SK-N-SH (cell line): Measurements from ENCODE around the gene RAPH1. TPM values are rescaled to one million over a fixed set of nuclear protein-coding genes. Genes with fewer than 3 reads are reported as not detected.

ENCODE experiments used
- CTCF ChIA-PET: fragments of 300-600, 350-600 bp; formaldehyde crosslinking; extraction: SDS; loops from one replicate; lab custom pipeline; 2021; lab: Yijun Ruan, JAX
- POLR2A ChIA-PET: fragments of 350-600 bp; sonication (Branson Sonifier 250); formaldehyde crosslinking; extraction: SDS; loops from one replicate; lab custom pipeline; 2020; ENCODE audit warnings: antibody characterized with exemption, inconsistent platforms; lab: Yijun Ruan, JAX
- DNase-seq: peaks from one replicate; pipeline ENCODE4 v3.0.0; 2012
- H2AFZ ChIP-seq: fragments of 200-600 bp; sonication (generic); 2 replicates; pipeline ENCODE4 v1.8.1; 2016; ENCODE audit warnings: antibody characterized with exemption, mild to moderate bottlenecking, low read depth
- H3F3A ChIP-seq: fragments of 200-600 bp; sonication (generic); replicated peaks from 2 replicates; pipeline ENCODE3; 2016; ENCODE audit warnings: antibody characterized with exemption, mild to moderate bottlenecking; ENCODE audit not compliant: insufficient read depth
- H3K27ac ChIP-seq, 2 experiments: fragments of 200-500 bp in 1 of 2; fragments of 200-600 bp in 1 of 2; sonication (Bioruptor generic) in 1 of 2; sonication (generic), shearing (Covaris generic) in 1 of 2; 2 replicates each; pipeline versions ENCODE4 v1.5.1 to v1.6.1; 2014 to 2016; ENCODE audit warnings: low read depth in 2 of 2, inconsistent platforms in 1 of 2, low read length in 1 of 2, mild to moderate bottlenecking in 1 of 2, mixed read lengths in 1 of 2
- H3K27me3 ChIP-seq: fragments of 200-600 bp; sonication (generic), shearing (Covaris generic); 2 replicates; pipeline ENCODE4 v1.6.1; 2016; ENCODE audit warnings: mixed run types; ENCODE audit not compliant: insufficient read depth
- H3K36me3 ChIP-seq, 2 experiments: fragments of 200-500 bp in 1 of 2; fragments of 200-600 bp in 1 of 2; sonication (Bioruptor generic) in 1 of 2; sonication (generic) in 1 of 2; replicated peaks in 1 of 2; 2 replicates each; pipeline versions ENCODE3 to v1.5.1; 2014 to 2016; ENCODE audit warnings: low read length in 1 of 2, mild to moderate bottlenecking in 1 of 2; ENCODE audit not compliant: insufficient read depth in 2 of 2, control insufficient read depth in 1 of 2
- H3K4me1 ChIP-seq, 2 experiments: fragments of 200-500 bp in 1 of 2; fragments of 200-600 bp in 1 of 2; sonication (Bioruptor generic) in 1 of 2; sonication (generic), shearing (Covaris generic) in 1 of 2; 2 replicates each; pipeline versions ENCODE4 v1.5.1 to v1.6.1; 2014 to 2016; ENCODE audit warnings: low read depth in 1 of 2, low read length in 1 of 2, mixed run types in 1 of 2; ENCODE audit not compliant: insufficient read depth in 2 of 2, control insufficient read depth in 1 of 2
- H3K4me2 ChIP-seq: fragments of 200-600 bp; sonication (generic), shearing (Covaris generic); 2 replicates; pipeline ENCODE4 v1.6.1; 2017; ENCODE audit warnings: mixed run types
- H3K4me3 ChIP-seq, 2 experiments: fragments of 200-500 bp in 1 of 2; fragments of 200-600 bp in 1 of 2; sonication (Bioruptor generic) in 1 of 2; sonication (generic), shearing (Covaris generic) in 1 of 2; 2 replicates each; pipeline versions ENCODE4 v1.5.1 to v1.8.1; 2014 to 2016; ENCODE audit warnings: low read depth in 2 of 2, inconsistent platforms in 1 of 2, low read length in 1 of 2, mild to moderate bottlenecking in 1 of 2, mixed read lengths in 1 of 2, moderate library complexity in 1 of 2
- H3K79me2 ChIP-seq: fragments of 200-600 bp; sonication (generic); 2 replicates; pipeline ENCODE4 v1.8.1; 2017; ENCODE audit warnings: mild to moderate bottlenecking; ENCODE audit not compliant: insufficient read depth
- H3K9ac ChIP-seq: fragments of 200-600 bp; sonication (generic); 2 replicates; pipeline ENCODE4 v1.6.1; 2017; ENCODE audit warnings: mixed run types
- H3K9me2 ChIP-seq: fragments of 200-600 bp; sonication (generic); 2 replicates; pipeline ENCODE4 v1.6.1; 2017; ENCODE audit warnings: mixed run types
- H3K9me3 ChIP-seq: fragments of 200-600 bp; sonication (generic); 2 replicates; pipeline ENCODE4 v1.6.1; 2017; ENCODE audit warnings: mixed run types, mild to moderate bottlenecking, moderate library complexity
- H4K20me1 ChIP-seq: fragments of 200-600 bp; sonication (generic); 2 replicates; pipeline ENCODE4 v1.6.1; 2017; ENCODE audit warnings: mild to moderate bottlenecking, mixed run types; ENCODE audit not compliant: insufficient read depth
- ELF1 ChIP-seq: IDR thresholded peaks from 2 replicates; pipeline ENCODE4 v1.4.0; 2012
- EZH2phosphoT487 ChIP-seq: fragments of 200-600 bp; sonication (generic); IDR thresholded peaks from 2 replicates; pipeline ENCODE4 v1.6.1; 2017; ENCODE audit warnings: low read depth, mixed run types, mild to moderate bottlenecking, antibody characterized with exemption, moderate library complexity, borderline replicate concordance
- FOSL2 ChIP-seq: IDR thresholded peaks from 2 replicates; pipeline ENCODE4 v1.4.0; 2012; ENCODE audit warnings: low read depth, mild to moderate bottlenecking, moderate library complexity, borderline replicate concordance
- FOXJ3 ChIP-seq: sonication (generic); formaldehyde crosslinking; IDR thresholded peaks from 2 replicates; pipeline ENCODE4 v1.5.1; 2020; ENCODE audit warnings: mild to moderate bottlenecking, missing genetic modification reagents
- GABPA ChIP-seq: IDR thresholded peaks from 2 replicates; pipeline ENCODE4 v1.4.0; 2012; ENCODE audit warnings: low read depth, mild to moderate bottlenecking
- IRF3 ChIP-seq: fragments of 150-350 bp; IDR thresholded peaks from 2 replicates; pipeline ENCODE4 v1.6.1; 2016; ENCODE audit warnings: mild to moderate bottlenecking, low read depth, low read length
- MEF2A ChIP-seq: IDR thresholded peaks from 2 replicates; pipeline ENCODE4 v1.4.0; 2012; ENCODE audit warnings: low read depth, borderline replicate concordance
- NFIC ChIP-seq: IDR thresholded peaks from 2 replicates; pipeline ENCODE4 v1.4.0; 2012; ENCODE audit warnings: borderline replicate concordance
- NRF1 ChIP-seq: IDR thresholded peaks from 2 replicates; pipeline ENCODE4 v1.6.1; 2012; ENCODE audit warnings: low read depth, mild to moderate bottlenecking, low read length
- RCOR1 ChIP-seq: fragments of 150-350 bp; IDR thresholded peaks from 2 replicates; pipeline ENCODE4 v1.6.1; 2017; ENCODE audit warnings: antibody characterized with exemption, low read length
- RXRA ChIP-seq: IDR thresholded peaks from 2 replicates; pipeline ENCODE4 v1.4.0; 2012; ENCODE audit warnings: low read depth, mild to moderate bottlenecking, borderline replicate concordance
- SIN3A ChIP-seq: IDR thresholded peaks from 2 replicates; pipeline ENCODE4 v1.6.1; 2012; ENCODE audit warnings: low read depth, mild to moderate bottlenecking, low read length, moderate library complexity, borderline replicate concordance
- SMC3 ChIP-seq: IDR thresholded peaks from 2 replicates; pipeline ENCODE4 v1.6.1; 2012; ENCODE audit warnings: low read depth, low read length, improper control_type of control experiment
- USF1 ChIP-seq: IDR thresholded peaks from 2 replicates; pipeline ENCODE4 v1.4.0; 2012; ENCODE audit warnings: low read depth, borderline replicate concordance
- YY1 ChIP-seq: IDR thresholded peaks from 2 replicates; pipeline ENCODE4 v1.4.0; 2012; ENCODE audit warnings: low read depth, mild to moderate bottlenecking
- ZBTB33 ChIP-seq: IDR thresholded peaks from 2 replicates; pipeline ENCODE4 v1.4.0; 2012; ENCODE audit warnings: low read depth, borderline replicate concordance
- WGBS: methylation state at CpG from one replicate; pipeline ENCODE4 v1.1.6; 2017; ENCODE audit warnings: low lambda C conversion rate; 5-methylcytosine and 5-hydroxymethylcytosine counted together
- polyA plus RNA-seq, 3 experiments: library from polyadenylated mRNA; depleted of rRNA; stranded (reverse); fragments of >200 nt; gene quantifications; 2 replicates each; pipeline ENCODE4 v1.2.3, GENCODE V29; 2012
- TF ChIP-seq, protein P1 (sequence below): fragments of 150-350 bp; IDR thresholded peaks from 2 replicates; pipeline ENCODE4 v1.6.1; 2017; ENCODE audit warnings: antibody characterized with exemption, low read length, low read depth, borderline replicate concordance
- TF ChIP-seq, protein P2 (sequence below): IDR thresholded peaks from 2 replicates; pipeline ENCODE4 v1.6.1; 2012; ENCODE audit warnings: mild to moderate bottlenecking, low read depth, low read length, moderate library complexity
- TF ChIP-seq, protein P3 (sequence below): IDR thresholded peaks from 2 replicates; pipeline ENCODE4; 2012
- TF ChIP-seq, protein P4 (sequence below): IDR thresholded peaks from 2 replicates; pipeline ENCODE4 v1.4.0; 2012; ENCODE audit warnings: low read depth

RAPH1 gene
- polyA plus RNA-seq, 1 of the 3 experiments (the other 2 are of a cell fraction) = 6.7 TPM

DNA sequence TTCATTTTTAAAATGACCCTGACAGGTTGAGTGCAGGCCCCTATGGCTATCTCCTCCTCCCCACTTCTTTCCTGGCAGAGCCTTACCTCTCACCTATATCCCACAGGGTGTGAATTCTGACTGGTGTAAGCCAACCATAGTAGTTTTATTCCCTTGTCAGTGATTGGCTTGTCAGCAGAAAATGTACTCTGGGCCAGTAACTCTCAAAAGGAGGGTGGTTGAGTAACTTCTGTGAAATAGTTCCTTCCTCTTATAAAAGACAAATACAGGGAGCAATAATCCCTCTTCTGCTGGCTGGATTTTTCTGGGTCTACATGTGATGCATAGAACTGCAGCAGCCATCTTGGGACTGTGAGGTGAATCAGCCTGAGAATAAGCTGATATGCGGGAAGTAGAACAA is 83.4 kb downstream of the RAPH1 start:
- no peak overlapping the region for H3K4me3 ChIP-seq
- H3K36me3 ChIP-seq = peaks cover 62 to 77% of the 10 kb centered on the region in 2 experiments
- ChIA-PET POLR2A (no interaction called here), CTCF (interaction anchor here (1.6 kb wide), 1 partner anchor 226 kb away, joined by 3 read pairs; no protein-coding TSS in a partner anchor)
- H3K9ac ChIP-seq = no peak overlapping the region
- no peaks in the 10 kb centered on the region for H3K27me3 ChIP-seq
- H3F3A ChIP-seq = peaks cover 43% of the 10 kb centered on the region
- H4K20me1 ChIP-seq = no peaks in the 10 kb centered on the region
- H3K79me2 ChIP-seq = peaks cover 8% of the 10 kb centered on the region; the same call in 1 of the 2 replicates
- H3K27ac ChIP-seq = peak overlapping the region; percentile 48 to 56
- H3K9me3 ChIP-seq = no peaks in the 10 kb centered on the region
- 89% methylated on average over 1 of the region's 1 CpG for whole genome bisulfite sequencing
- H3K9me2 ChIP-seq = no peaks in the 10 kb centered on the region
- no peak overlapping the region for H2AFZ ChIP-seq
- H3K4me2 ChIP-seq = no peak overlapping the region
- peaks cover 5 to 7% of the 10 kb centered on the region in 2 experiments; a peak in 2 of 4 replicates for H3K4me1 ChIP-seq
- no peak for DNase-seq
- TF ChIP-seq SIN3A (no peak), FOXJ3 (no peak), FOSL2 (no peak), GABPA (no peak), EZH2phosphoT487 (no peak), RXRA (no peak), ELF1 (no peak), USF1 (no peak), NRF1 (no peak), IRF3 (no peak), ZBTB33 (no peak), SMC3 (no peak), RCOR1 (no peak), NFIC (no peak), YY1 (no peak), MEF2A (no peak)
- TF ChIP-seq, protein P1, sequence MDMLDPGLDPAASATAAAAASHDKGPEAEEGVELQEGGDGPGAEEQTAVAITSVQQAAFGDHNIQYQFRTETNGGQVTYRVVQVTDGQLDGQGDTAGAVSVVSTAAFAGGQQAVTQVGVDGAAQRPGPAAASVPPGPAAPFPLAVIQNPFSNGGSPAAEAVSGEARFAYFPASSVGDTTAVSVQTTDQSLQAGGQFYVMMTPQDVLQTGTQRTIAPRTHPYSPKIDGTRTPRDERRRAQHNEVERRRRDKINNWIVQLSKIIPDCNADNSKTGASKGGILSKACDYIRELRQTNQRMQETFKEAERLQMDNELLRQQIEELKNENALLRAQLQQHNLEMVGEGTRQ = no peak
- TF ChIP-seq, protein P2, sequence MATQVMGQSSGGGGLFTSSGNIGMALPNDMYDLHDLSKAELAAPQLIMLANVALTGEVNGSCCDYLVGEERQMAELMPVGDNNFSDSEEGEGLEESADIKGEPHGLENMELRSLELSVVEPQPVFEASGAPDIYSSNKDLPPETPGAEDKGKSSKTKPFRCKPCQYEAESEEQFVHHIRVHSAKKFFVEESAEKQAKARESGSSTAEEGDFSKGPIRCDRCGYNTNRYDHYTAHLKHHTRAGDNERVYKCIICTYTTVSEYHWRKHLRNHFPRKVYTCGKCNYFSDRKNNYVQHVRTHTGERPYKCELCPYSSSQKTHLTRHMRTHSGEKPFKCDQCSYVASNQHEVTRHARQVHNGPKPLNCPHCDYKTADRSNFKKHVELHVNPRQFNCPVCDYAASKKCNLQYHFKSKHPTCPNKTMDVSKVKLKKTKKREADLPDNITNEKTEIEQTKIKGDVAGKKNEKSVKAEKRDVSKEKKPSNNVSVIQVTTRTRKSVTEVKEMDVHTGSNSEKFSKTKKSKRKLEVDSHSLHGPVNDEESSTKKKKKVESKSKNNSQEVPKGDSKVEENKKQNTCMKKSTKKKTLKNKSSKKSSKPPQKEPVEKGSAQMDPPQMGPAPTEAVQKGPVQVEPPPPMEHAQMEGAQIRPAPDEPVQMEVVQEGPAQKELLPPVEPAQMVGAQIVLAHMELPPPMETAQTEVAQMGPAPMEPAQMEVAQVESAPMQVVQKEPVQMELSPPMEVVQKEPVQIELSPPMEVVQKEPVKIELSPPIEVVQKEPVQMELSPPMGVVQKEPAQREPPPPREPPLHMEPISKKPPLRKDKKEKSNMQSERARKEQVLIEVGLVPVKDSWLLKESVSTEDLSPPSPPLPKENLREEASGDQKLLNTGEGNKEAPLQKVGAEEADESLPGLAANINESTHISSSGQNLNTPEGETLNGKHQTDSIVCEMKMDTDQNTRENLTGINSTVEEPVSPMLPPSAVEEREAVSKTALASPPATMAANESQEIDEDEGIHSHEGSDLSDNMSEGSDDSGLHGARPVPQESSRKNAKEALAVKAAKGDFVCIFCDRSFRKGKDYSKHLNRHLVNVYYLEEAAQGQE = no peak
- TF ChIP-seq, protein P3, sequence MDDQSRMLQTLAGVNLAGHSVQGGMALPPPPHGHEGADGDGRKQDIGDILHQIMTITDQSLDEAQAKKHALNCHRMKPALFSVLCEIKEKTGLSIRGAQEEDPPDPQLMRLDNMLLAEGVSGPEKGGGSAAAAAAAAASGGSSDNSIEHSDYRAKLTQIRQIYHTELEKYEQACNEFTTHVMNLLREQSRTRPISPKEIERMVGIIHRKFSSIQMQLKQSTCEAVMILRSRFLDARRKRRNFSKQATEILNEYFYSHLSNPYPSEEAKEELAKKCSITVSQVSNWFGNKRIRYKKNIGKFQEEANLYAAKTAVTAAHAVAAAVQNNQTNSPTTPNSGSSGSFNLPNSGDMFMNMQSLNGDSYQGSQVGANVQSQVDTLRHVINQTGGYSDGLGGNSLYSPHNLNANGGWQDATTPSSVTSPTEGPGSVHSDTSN = no peak
- TF ChIP-seq, protein P4, sequence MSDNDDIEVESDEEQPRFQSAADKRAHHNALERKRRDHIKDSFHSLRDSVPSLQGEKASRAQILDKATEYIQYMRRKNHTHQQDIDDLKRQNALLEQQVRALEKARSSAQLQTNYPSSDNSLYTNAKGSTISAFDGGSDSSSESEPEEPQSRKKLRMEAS = no peak
